GM21360 (cell line): ENCODE measurements around the gene SELENOT.
"Not testable (repeated sequence)": the region's sequence is repeated elsewhere in the genome, so short reads cannot be mapped to it uniquely, and the experiment has no call there.

Experiments used
- ATAC-seq: cut with Tn5 transposase; IDR thresholded peaks from one replicate; pipeline ENCODE4 v1.9.1; 2021; ENCODE audit warnings: mild to moderate bottlenecking, moderate library complexity; ENCODE audit not compliant: unreplicated experiment

SELENOT gene

GRCh38 chr3:150603153-150603979 is at the start of gene SELENOT:
TSS of gene SELENOT (plus strand) at chr3:150603321. CDS start at chr3:150603363, 42 bp downstream.
- ATAC-seq = peak; percentile 50

GRCh38 chr3:150555859-150556436 is 47.2 kb upstream of the SELENOT start:
- ATAC-seq = no peak

GRCh38 chr3:150556792-150557191 is 46.3 kb upstream of the SELENOT start:
- no peak for ATAC-seq

- ATAC-seq = no peak
Observed at GRCh38 chr3:150557725-150558124, 45.4 kb upstream of the SELENOT start.

- no peak for ATAC-seq
Observed at GRCh38 chr3:150564243-150564642, 38.9 kb upstream of the SELENOT start.

- ATAC-seq = no peak
Observed at GRCh38 chr3:150567328-150567727, 35.8 kb upstream of the SELENOT start.

GRCh38 chr3:150577855-150578254 is 25.3 kb upstream of the SELENOT start:
- ATAC-seq = no peak

GRCh38 chr3:150581174-150581573 is 21.9 kb upstream of the SELENOT start:
- ATAC-seq = no peak

GRCh38 chr3:150582620-150583019 is 20.5 kb upstream of the SELENOT start:
- no peak for ATAC-seq

GRCh38 chr3:150583028-150583427 is 20.1 kb upstream of the SELENOT start:
- no peak for ATAC-seq

GRCh38 chr3:150588027-150588830 is 14.9 kb upstream of the SELENOT start:
- ATAC-seq = no peak

GRCh38 chr3:150589759-150590158 is 13.4 kb upstream of the SELENOT start:
- ATAC-seq = no peak

- ATAC-seq = no peak
Observed at GRCh38 chr3:150594150-150594549, 9.0 kb upstream of the SELENOT start.

- no peak for ATAC-seq
Observed at GRCh38 chr3:150597646-150598045, 5.5 kb upstream of the SELENOT start.

- ATAC-seq = no peak
Observed at GRCh38 chr3:150599611-150600297, 3.4 kb upstream of the SELENOT start.

- not testable (repeated sequence) for ATAC-seq
Observed at GRCh38 chr3:150600647-150601530, 2.2 kb upstream of the SELENOT start.

- ATAC-seq = peak; percentile 2
Observed at GRCh38 chr3:150602426-150603152, 532 bp upstream of the SELENOT start.

GRCh38 chr3:150603980-150604319 is 829 bp downstream of the SELENOT start:
- ATAC-seq = no peak

GRCh38 chr3:150605998-150606641 is 3.0 kb downstream of the SELENOT start:
- ATAC-seq = no peak
